GM21515 (cell line): Measurements from ENCODE around the gene MPZL2.
A peak's percentile ranks its signal among the peaks of the same experiment; 100 is the strongest.

Experiments used
- ATAC-seq: cut with Tn5 transposase; IDR thresholded peaks from one replicate; pipeline ENCODE4 v1.9.1; 2021; ENCODE audit not compliant: unreplicated experiment

MPZL2 gene

GRCh38 chr11:118283756-118284350 is 19.8 kb upstream of the MPZL2 start:
- ATAC-seq, result no peak

GRCh38 chr11:118283037-118283636 is 19.0 kb upstream of the MPZL2 start:
- ATAC-seq, result no peak

- no peak for ATAC-seq
These were observed 18.5 kb upstream of the MPZL2 start for GRCh38 chr11:118282606-118283005.

- no peak for ATAC-seq
These were observed 17.2 kb upstream of the MPZL2 start for GRCh38 chr11:118281284-118281683.

GRCh38 chr11:118277312-118277711 is 13.2 kb upstream of the MPZL2 start:
- ATAC-seq, result no peak

- no peak for ATAC-seq
These were observed 12.3 kb upstream of the MPZL2 start for GRCh38 chr11:118276422-118276821.

- ATAC-seq, result no peak
These were observed 11.1 kb upstream of the MPZL2 start for GRCh38 chr11:118275176-118275575.

GRCh38 chr11:118274186-118274585 is 10.1 kb upstream of the MPZL2 start:
- no peak for ATAC-seq

- ATAC-seq, result no peak
These were observed 7.9 kb upstream of the MPZL2 start for GRCh38 chr11:118272001-118272400.

GRCh38 chr11:118267486-118267885 is 3.4 kb upstream of the MPZL2 start:
- no peak for ATAC-seq

- no peak for ATAC-seq
These were observed 1.9 kb upstream of the MPZL2 start for GRCh38 chr11:118265954-118266353.

- ATAC-seq, result no peak
These were observed 720 bp upstream of the MPZL2 start for GRCh38 chr11:118264569-118265465.

- ATAC-seq, result no peak
These were observed 985 bp downstream of the MPZL2 start for GRCh38 chr11:118263112-118263511.

- ATAC-seq, result no peak
These were observed 3.7 kb downstream of the MPZL2 start for GRCh38 chr11:118260353-118260752.

GRCh38 chr11:118259138-118259537 is 5.0 kb downstream of the MPZL2 start:
- no peak for ATAC-seq

- ATAC-seq, result no peak
These were observed 5.7 kb downstream of the MPZL2 start for GRCh38 chr11:118258410-118258809.

- ATAC-seq, result peak; percentile 33
These were observed 11.4 kb downstream of the MPZL2 start for GRCh38 chr11:118252688-118253087.

- ATAC-seq, result peak; percentile 67
These were observed 12.0 kb downstream of the MPZL2 start, which contains the start of gene MPZL3 for GRCh38 chr11:118251858-118252652. MPZL3 (minus strand) TSS chr11:118252365; CDS start chr11:118252294, 71 bp downstream.

- ATAC-seq, result no peak
These were observed 17.1 kb downstream of the MPZL2 start for GRCh38 chr11:118247041-118247440.

- no peak for ATAC-seq
These were observed 18.0 kb downstream of the MPZL2 start for GRCh38 chr11:118245936-118246562.
